ENCODE data around the gene DLG3.

GRCh38 chrX:70452143-70452733, 7.6 kb downstream of the DLG3 start:
- TF ChIP-seq CTCF (IDR thresholded peaks at IDR 0.05) (peak; percentile 54), RCOR1 (IDR thresholded peaks at IDR 0.05; ENCODE audit: low read depth, low read length) (no peak), ZNF302 (CRISPR knock-in tag; IDR thresholded peaks at IDR 0.05) (no peak), MYC (IDR thresholded peaks at IDR 0.05; ENCODE audit: borderline replicate concordance, low read length) (no peak), POLR2A (IDR thresholded peaks at IDR 0.05; ENCODE audit: low read length) (no peak), HDAC2 (IDR thresholded peaks at IDR 0.05) (no peak)
